B cell (primary cell): ENCODE data around the gene KAZN. TPM values are rescaled to one million over a fixed set of nuclear protein-coding genes. Genes with fewer than 3 reads are reported as not detected.

Source experiments
- ATAC-seq: fragments of 200-7000 bp; cut with Tn5 transposase; one replicate; pipeline ENCODE4 v1.10.0; 2021; ENCODE audit warnings: low read depth, mild to moderate bottlenecking, moderate number of reproducible peaks, moderate library complexity
- CTCF ChIA-PET: fragments of 350-600 bp; sonication (Branson Sonifier 250); formaldehyde crosslinking; loops from one replicate; lab custom pipeline; 2021; ENCODE audit warnings: antibody characterized with exemption, inconsistent platforms; lab: Charles Lee
- POLR2A ChIA-PET: fragments of 350-600 bp; sonication (Branson Sonifier 250); formaldehyde crosslinking; loops from one replicate; lab custom pipeline; 2021; ENCODE audit warnings: antibody characterized with exemption; lab: Charles Lee
- DNase-seq: peaks from one replicate; pipeline ENCODE4 v3.0.0; 2013
- H2AFZ ChIP-seq: 2 replicates; pipeline ENCODE4 v1.6.1; 2012; ENCODE audit warnings: mild to moderate bottlenecking, low read depth, low read length; ENCODE audit not compliant: insufficient read depth, poor library complexity, severe bottlenecking
- H3K27ac ChIP-seq, 2 donors: 1 replicate in 1 of 2; 2 replicates in 1 of 2; pipeline ENCODE4 v1.5.1; 2012 to 2013; ENCODE audit warnings: low read length in 2 of 2, mild to moderate bottlenecking in 2 of 2, moderate library complexity in 1 of 2
- H3K27me3 ChIP-seq, 4 experiments: fragments of 200-600 bp in 1 of 4; sonication (generic) in 1 of 4; replicated peaks in 1 of 4; 1 replicate in 2 of 4; 2 replicates in 2 of 4; pipeline versions ENCODE4 v1.6.1 to v1.7.0; 2013 to 2016; ENCODE audit warnings: low read length in 3 of 4, mild to moderate bottlenecking in 2 of 4, mixed read lengths in 1 of 4, moderate library complexity in 1 of 4; ENCODE audit not compliant: insufficient read depth in 4 of 4, control insufficient read depth in 3 of 4; ENCODE audit errors: control extremely low read depth in 1 of 4
- H3K36me3 ChIP-seq, 2 experiments: replicated peaks in 1 of 2; 1 replicate in 1 of 2; 2 replicates in 1 of 2; pipeline versions ENCODE4 v1.6.1 to v1.7.1; 2013; ENCODE audit warnings: low read length in 1 of 2; ENCODE audit not compliant: insufficient read depth in 2 of 2, control insufficient read depth in 1 of 2; ENCODE audit errors: control extremely low read depth in 1 of 2, extremely low read depth in 1 of 2
- H3K4me1 ChIP-seq, 2 donors: fragments of 200-600 bp in 1 of 2; sonication (generic) in 1 of 2; 1 replicate in 1 of 2; 2 replicates in 1 of 2; pipeline versions ENCODE4 v1.5.1 to v1.6.1; 2013 to 2017; ENCODE audit warnings: low read length in 2 of 2; ENCODE audit not compliant: control insufficient read depth in 2 of 2, insufficient read depth in 2 of 2
- H3K4me2 ChIP-seq: replicated peaks from 2 replicates; pipeline ENCODE3; 2012; ENCODE audit warnings: mild to moderate bottlenecking, low read depth, low read length; ENCODE audit not compliant: poor library complexity, severe bottlenecking
- H3K4me3 ChIP-seq, 5 experiments: fragments of 200-600 bp in 1 of 5; sonication (generic) in 1 of 5; 1 replicate in 3 of 5; 2 replicates in 2 of 5; pipeline versions ENCODE4 v1.5.1 to v1.7.0; 2011 to 2016; ENCODE audit warnings: low read length in 4 of 5, mild to moderate bottlenecking in 4 of 5, low read depth in 2 of 5, control low read depth in 1 of 5, moderate library complexity in 1 of 5; ENCODE audit not compliant: insufficient read depth in 1 of 5; ENCODE audit errors: control extremely low read depth in 1 of 5, extremely low read depth in 1 of 5
- H3K79me2 ChIP-seq: fragments of 200-600 bp; sonication (generic); one replicate; pipeline ENCODE4 v1.6.0; 2016; ENCODE audit warnings: low read length; ENCODE audit not compliant: control insufficient read depth, insufficient read depth
- H3K9ac ChIP-seq: fragments of 200-600 bp; sonication (generic); 2 replicates; pipeline ENCODE4 v1.6.1; 2017; ENCODE audit warnings: mild to moderate bottlenecking, low read length, moderate library complexity
- H3K9me3 ChIP-seq, 3 donors: one replicate each; pipeline versions ENCODE4 v1.6.1 to v1.7.1; 2013; ENCODE audit warnings: low read length in 2 of 3; ENCODE audit not compliant: control insufficient read depth in 2 of 3, insufficient read depth in 1 of 3; ENCODE audit errors: control extremely low read depth in 1 of 3
- H4K20me1 ChIP-seq: 2 replicates; pipeline ENCODE4 v1.6.0; 2012; ENCODE audit warnings: mild to moderate bottlenecking, low read length; ENCODE audit not compliant: insufficient read depth, control insufficient read depth, poor library complexity, severe bottlenecking
- H3K27ac Mint-ChIP-seq: one replicate; pipeline ENCODE4 v1.8.0; 2021; ENCODE audit warnings: mixed read lengths
- H3K27me3 Mint-ChIP-seq: one replicate; pipeline ENCODE4 v1.8.0; 2021; ENCODE audit warnings: mixed read lengths
- H3K4me1 Mint-ChIP-seq: one replicate; pipeline ENCODE4 v1.8.0; 2021; ENCODE audit warnings: mixed read lengths
- H3K4me3 Mint-ChIP-seq: one replicate; pipeline ENCODE4 v1.8.0; 2021; ENCODE audit warnings: mixed read lengths
- H3K9me3 Mint-ChIP-seq: one replicate; pipeline ENCODE4 v1.8.0; 2022; ENCODE audit warnings: mixed read lengths; ENCODE audit not compliant: insufficient read depth
- EZH2 ChIP-seq: IDR thresholded peaks from 2 replicates; pipeline ENCODE4 v1.6.1; 2012; ENCODE audit warnings: borderline replicate concordance, low read depth, mild to moderate bottlenecking, moderate library complexity, low read length; ENCODE audit not compliant: insufficient read depth, poor library complexity, severe bottlenecking
- WGBS: methylation state at CpG from one replicate; pipeline ENCODE4 v1.1.5; 2013; ENCODE audit warnings: missing lambda C conversion rate; ENCODE audit not compliant: insufficient coverage; 5-methylcytosine and 5-hydroxymethylcytosine counted together
- intact Hi-C: fragments of 100-400 bp; cut with micrococcal nuclease; formaldehyde crosslinking; loops from one replicate; pipeline ENCODE4 v1.10.0; 2022
- polyA plus RNA-seq: library from polyadenylated mRNA; depleted of rRNA; stranded (reverse); fragments of >200 nt; gene quantifications from 2 replicates; pipeline ENCODE4 v1.2.3, GENCODE V29; 2012
- total RNA-seq, 2 donors: library from RNA; stranded (reverse); fragments of 120-200 nt in 1 of 2; gene quantifications; 1 replicate in 1 of 2; 2 replicates in 1 of 2; pipeline versions ENCODE4 v1.2.3 to v1.2.4, GENCODE V29; 2013 to 2022
- TF ChIP-seq, protein P1 (sequence below): fragments of 200-600 bp; IDR thresholded peaks from one replicate; pipeline ENCODE4 v1.8.0; 2022; ENCODE audit warnings: antibody characterized with exemption, mild to moderate bottlenecking

KAZN gene
- total and polyA plus RNA-seq, 2 donors (not counting 1 experiment from before 2014, with no cell fraction given) = 0.13 to 0.39 TPM

DNA sequence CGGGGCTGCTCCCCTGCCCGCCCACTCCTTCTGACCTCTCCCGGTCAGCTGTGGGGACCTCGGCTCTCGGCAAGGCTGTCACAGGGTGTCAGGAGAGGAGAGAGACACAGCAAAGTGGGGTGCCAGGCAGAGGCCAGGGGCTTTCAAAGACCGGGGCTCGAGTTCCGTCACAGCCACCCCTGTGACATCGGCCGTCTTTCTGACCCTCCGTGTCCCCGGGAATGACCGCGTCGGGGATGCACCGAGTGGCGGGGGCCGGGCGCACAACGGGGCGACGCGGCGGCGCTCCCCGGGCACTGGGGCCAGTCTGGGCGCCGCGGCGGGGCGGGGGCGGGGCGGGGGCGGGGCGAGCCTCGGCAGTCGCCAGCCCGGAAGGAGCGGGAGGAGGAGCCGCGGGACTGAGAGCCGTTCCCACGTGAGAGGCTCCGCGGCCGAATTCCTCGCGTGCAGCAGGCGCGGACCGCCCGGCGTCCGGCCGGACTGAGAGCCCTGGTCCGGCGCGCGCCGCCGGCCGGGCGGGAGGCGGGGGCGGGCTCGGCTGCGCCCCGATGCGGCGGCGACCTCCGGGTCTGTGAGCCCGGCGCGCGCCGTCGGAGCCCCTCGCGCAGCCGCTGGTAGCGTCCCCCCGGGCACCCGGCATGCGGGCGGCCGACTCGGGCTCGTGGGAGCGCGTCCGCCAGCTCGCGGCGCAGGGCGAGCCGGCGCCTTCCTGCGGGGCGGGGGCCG is 325.4 kb downstream of the KAZN start:
- TF ChIP-seq, protein P1, sequence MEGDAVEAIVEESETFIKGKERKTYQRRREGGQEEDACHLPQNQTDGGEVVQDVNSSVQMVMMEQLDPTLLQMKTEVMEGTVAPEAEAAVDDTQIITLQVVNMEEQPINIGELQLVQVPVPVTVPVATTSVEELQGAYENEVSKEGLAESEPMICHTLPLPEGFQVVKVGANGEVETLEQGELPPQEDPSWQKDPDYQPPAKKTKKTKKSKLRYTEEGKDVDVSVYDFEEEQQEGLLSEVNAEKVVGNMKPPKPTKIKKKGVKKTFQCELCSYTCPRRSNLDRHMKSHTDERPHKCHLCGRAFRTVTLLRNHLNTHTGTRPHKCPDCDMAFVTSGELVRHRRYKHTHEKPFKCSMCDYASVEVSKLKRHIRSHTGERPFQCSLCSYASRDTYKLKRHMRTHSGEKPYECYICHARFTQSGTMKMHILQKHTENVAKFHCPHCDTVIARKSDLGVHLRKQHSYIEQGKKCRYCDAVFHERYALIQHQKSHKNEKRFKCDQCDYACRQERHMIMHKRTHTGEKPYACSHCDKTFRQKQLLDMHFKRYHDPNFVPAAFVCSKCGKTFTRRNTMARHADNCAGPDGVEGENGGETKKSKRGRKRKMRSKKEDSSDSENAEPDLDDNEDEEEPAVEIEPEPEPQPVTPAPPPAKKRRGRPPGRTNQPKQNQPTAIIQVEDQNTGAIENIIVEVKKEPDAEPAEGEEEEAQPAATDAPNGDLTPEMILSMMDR = no peak
- TF ChIP-seq EZH2 = no peak
- H3K27ac ChIP-seq = no peak overlapping the region
- no peak overlapping the region for H2AFZ ChIP-seq
- peak; percentile 41 for ATAC-seq
- H3K27me3 Mint-ChIP-seq = peaks cover 53% of the 10 kb centered on the region
- no peak overlapping the region for H3K27ac Mint-ChIP-seq
- no peaks in the 10 kb centered on the region for H3K79me2 ChIP-seq
- H3K36me3 ChIP-seq = no peaks in the 10 kb centered on the region
- WGBS = 4% methylated on average over 101 of the region's 101 CpGs
- no peaks in the 10 kb centered on the region for H4K20me1 ChIP-seq
- peaks cover 4 to 8% of the 10 kb centered on the region in 2 donors for H3K4me1 ChIP-seq
- CTCF ChIA-PET = no interaction called here
- H3K4me2 ChIP-seq = peak overlapping the region; percentile 65
- no peak overlapping the region for H3K9ac ChIP-seq
- POLR2A ChIA-PET = no interaction called here
- intact Hi-C loops = no loop called here
- H3K4me3 ChIP-seq = no peak overlapping the region
- peaks cover 11% of the 10 kb centered on the region for H3K4me1 Mint-ChIP-seq
- peak; percentile 40 for DNase-seq
- peaks cover 0 to 42% (median 19%) of the 10 kb centered on the region in 4 experiments for H3K27me3 ChIP-seq
- H3K4me3 Mint-ChIP-seq = peak overlapping the region; percentile 80
- H3K9me3 ChIP-seq = peaks cover 0 to 12% (median 0%) of the 10 kb centered on the region in 3 donors
- no peaks in the 10 kb centered on the region for H3K9me3 Mint-ChIP-seq
